Right ventricle myocardium superior (tissue), 1 donor: ENCODE results near the gene PRSS1. TPM values are rescaled to one million over a fixed set of nuclear protein-coding genes. Genes with fewer than 3 reads are reported as not detected.
"Not testable (repeated sequence)": the region's sequence is repeated elsewhere in the genome, so short reads cannot be mapped to it uniquely, and the experiment has no call there.

Experiments used
- ATAC-seq: fragments of 200-7000 bp; cut with Tn5 transposase; one replicate; pipeline ENCODE4 v1.9.1; 2020; ENCODE audit warnings: mild to moderate bottlenecking; ENCODE audit not compliant: poor library complexity
- DNase-seq: peaks from one replicate; pipeline ENCODE4 v3.0.0-alpha.2; 2020
- intact Hi-C: fragments of 100-400 bp; cut with DNase I; formaldehyde crosslinking; loops from one replicate; pipeline ENCODE4 v1.11.2; 2022
- total RNA-seq: library from RNA; stranded (reverse); fragmentation: NEBNext Ultra II Directional; extraction: Animal tissue kit (Norgen Biotek cat#: 25700); gene quantifications from one replicate; pipeline ENCODE4 v1.2.1, GENCODE V29; 2021
- donor health status: DM: no; HTN: yes; CAD: no; lungs with severe emphysema.

The PRSS1 gene
- total RNA-seq, 1 donor from 2014 or later, result not detected

DNA sequence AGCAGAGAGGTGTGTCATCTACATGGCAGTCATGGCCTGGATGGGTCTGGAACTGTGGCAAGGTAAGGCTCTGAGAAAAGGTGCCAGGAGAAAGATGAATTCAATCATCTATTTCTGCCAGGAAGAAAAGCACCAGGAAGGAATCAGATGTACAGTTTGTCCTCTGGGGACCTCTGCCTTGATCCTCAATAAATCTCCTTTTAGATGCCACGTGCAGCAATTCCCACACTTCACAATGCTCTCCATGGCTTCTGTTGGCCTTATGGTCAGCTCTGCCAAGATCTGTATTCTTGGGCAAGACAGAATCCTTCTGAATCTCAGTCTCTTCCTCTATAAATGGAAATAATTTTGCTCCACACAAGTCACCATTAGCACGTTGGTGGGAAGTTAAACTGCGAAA lies 19.6 kb downstream of the PRSS1 start:
- intact Hi-C loops, DNase-seq, ATAC-seq: not testable (repeated sequence)

DNA sequence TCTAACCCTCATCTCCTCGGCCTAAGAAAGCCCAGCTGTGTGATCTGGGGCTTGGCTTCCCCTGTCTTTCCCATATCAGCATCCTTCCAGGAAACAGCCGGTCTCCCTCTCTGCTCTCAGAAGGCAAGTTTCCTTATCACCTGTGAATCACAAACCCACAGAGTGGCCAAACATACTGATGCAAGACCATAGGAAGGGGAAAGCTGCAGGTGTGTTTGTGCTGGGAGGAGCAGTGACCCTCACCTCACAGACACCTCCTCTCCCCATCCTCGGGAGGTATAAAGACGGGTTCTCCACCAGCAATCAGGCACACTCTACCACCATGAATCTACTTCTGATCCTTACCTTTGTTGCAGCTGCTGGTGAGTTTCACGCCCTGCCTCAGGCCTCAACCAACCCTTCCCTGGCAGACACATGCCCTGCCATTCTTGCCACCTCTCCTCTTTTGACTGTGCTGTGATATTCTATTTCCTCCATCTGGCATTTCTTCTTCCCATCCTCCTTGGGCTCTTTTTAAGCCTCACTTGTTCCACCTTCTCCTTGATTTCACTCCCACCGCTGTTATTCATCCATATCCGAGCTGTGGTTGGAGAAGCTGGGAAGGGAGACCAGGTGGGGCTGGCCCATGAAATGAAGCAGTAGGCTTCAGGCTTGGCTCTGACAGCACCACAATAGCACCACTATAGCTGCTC lies 21.5 kb downstream of the PRSS1 start, which contains the start of gene PRSS2:
Gene PRSS2 (plus strand): TSS at position 310 of the 692 bp plus-strand sequence. CDS start 13 bp downstream, at position 323.
- ATAC-seq (no peak), DNase-seq (no peak)
- intact Hi-C loops, result no loop called here

DNA sequence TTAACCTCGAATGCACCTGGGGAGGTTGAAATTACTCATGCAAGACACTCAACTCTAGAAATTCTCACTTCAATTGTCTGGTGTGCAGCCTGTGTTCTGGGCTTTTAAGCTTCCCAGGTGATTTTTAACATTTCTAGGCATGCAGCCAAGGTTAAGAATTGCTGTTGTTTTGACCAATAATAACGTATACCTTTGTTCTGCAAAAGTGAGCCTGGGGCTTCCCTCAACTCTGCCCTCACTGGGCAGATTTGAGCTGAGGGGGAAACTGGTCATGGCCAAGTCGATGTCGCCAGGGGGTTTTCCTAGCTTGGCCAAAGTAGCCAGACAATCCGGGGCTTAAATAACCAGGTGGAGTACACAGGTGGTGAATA lies 22.1 kb downstream of the PRSS1 start:
- ATAC-seq (no peak), DNase-seq (no peak)
- intact Hi-C loops, result no loop called here

DNA sequence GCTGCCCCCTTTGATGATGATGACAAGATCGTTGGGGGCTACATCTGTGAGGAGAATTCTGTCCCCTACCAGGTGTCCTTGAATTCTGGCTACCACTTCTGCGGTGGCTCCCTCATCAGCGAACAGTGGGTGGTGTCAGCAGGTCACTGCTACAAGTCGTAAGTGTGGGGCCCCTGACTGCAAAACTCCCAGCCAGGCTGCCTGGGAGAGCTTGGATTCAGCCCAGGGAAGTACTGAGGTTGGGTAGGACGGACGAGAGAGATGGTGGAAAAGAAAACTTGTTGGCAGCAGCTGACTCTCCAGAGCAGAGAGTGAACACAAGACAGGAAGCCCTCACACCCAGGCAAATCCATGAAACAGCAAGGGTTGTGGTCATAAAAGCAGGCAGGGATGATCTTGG lies 22.8 kb downstream of the PRSS1 start:
- intact Hi-C loops, result no loop called here
- DNase-seq (no peak), ATAC-seq (no peak)

DNA sequence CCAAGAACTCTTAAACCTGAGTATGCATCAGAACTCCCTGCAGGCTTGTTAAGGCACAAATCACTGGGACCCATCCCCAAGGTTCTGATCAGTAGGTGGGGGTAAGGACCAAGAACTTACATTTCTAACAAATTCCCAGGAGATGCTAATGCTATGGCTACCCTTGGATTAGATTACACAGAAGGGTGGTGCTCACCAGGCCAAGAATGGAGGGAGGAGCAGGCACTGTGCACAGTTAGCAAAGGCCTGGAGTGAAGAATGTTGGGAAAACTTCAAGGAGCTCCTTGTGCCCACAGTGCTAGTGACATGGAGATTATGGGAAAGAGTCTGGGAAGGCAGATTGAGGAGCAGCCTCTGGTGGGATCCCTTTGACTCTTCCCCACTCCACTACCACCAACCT lies 23.4 kb downstream of the PRSS1 start:
- ATAC-seq, result no peak
- DNase-seq, result no peak
- intact Hi-C loops, result no loop called here

DNA sequence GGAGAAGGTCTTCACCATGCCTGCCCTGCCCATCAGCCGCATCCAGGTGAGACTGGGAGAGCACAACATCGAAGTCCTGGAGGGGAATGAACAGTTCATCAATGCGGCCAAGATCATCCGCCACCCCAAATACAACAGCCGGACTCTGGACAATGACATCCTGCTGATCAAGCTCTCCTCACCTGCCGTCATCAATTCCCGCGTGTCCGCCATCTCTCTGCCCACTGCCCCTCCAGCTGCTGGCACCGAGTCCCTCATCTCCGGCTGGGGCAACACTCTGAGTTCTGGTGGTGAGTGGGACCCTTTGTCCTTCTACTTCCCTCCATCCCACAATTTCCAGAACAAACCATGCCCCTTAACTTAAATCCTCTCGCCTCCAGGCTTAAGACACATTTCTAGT lies 24.0 kb downstream of the PRSS1 start:
- ATAC-seq, result no peak
- intact Hi-C loops, result no loop called here
- DNase-seq, result no peak

DNA sequence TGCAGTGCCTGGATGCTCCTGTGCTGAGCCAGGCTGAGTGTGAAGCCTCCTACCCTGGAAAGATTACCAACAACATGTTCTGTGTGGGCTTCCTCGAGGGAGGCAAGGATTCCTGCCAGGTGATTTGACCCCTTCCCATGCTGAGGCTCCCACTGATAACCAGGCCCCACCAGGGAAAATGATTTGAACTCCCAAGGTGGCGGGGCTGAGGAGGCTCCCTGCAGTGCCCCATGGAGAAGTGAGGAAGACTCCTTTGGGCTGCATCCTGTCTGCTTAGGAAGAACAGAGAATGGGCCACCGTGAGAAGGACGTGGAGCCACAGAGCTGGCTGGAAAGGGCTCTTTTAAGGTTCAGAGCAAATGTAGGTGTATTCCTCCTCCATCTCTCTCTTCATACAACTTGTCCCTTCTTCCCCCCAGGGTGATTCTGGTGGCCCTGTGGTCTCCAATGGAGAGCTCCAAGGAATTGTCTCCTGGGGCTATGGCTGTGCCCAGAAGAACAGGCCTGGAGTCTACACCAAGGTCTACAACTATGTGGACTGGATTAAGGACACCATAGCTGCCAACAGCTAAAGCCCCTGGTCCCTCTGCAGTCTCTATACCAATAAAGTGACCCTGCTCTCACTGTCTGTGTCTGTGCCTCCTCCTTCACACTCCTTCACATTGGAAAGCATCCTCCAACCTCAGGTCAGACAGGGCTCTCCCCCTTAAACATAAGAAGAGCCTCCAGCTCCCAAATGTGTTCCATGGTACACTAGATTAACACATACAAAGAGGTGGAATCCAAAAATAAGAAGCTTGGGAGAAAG lies 24.9 kb downstream of the PRSS1 start:
- DNase-seq (no peak), ATAC-seq (no peak)
- intact Hi-C loops, result no loop called here

DNA sequence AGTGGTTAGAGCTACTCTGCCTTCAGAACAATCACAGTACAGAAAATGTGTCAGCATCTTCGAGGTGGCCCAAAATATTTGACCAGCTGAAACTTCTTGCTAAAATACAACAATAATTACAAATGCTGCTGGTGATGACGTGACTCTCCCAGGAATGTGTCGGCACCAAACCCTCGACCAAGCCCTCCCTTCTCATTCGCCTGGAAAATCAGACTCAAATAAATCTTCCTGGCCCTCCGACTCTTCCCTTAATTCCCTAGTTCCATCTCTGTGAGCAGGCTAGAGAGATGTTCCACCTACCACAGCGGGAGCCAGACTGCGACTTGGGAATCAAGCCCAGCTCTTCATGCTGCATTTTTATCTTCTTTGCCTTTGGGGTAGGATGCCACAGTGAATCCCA lies 25.6 kb downstream of the PRSS1 start:
- intact Hi-C loops, result no loop called here
- no peak for ATAC-seq
- DNase-seq, result no peak

DNA sequence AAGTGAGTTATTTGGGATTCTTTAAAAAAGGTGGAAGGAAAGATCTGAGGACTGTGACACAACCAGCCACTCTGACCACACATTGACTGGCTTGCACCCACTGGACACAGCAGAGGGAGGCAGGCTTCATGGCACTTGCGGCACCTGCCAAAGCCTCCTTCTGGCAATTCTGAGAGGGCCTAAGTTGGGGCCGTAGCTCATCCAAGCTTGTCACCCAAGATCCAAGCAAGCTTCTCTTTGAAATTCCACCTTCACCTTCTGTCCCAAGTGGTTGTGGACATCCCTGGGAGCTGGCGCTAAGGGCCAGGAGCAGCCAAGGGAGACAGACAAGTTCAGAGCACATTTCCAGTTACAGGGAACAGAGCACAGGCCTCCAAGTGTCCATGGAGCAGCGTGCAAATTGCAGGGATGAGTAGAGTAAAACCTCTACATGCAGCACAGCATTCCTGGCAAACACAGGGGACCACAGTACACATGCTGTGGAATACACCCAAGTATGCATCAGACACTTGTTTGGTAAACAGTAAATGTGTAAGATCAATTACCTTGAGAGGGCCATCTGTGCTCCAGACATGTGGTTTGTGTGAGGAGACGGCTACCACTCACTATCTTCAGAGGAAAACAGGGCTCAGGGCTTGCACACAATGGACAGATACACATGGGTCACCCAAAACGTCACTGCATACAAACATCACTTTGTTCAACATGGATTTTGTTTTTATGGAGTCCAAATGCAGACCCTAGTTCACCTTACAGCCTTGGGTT lies 26.3 kb downstream of the PRSS1 start:
- ATAC-seq, DNase-seq, intact Hi-C loops: not testable (repeated sequence)

DNA sequence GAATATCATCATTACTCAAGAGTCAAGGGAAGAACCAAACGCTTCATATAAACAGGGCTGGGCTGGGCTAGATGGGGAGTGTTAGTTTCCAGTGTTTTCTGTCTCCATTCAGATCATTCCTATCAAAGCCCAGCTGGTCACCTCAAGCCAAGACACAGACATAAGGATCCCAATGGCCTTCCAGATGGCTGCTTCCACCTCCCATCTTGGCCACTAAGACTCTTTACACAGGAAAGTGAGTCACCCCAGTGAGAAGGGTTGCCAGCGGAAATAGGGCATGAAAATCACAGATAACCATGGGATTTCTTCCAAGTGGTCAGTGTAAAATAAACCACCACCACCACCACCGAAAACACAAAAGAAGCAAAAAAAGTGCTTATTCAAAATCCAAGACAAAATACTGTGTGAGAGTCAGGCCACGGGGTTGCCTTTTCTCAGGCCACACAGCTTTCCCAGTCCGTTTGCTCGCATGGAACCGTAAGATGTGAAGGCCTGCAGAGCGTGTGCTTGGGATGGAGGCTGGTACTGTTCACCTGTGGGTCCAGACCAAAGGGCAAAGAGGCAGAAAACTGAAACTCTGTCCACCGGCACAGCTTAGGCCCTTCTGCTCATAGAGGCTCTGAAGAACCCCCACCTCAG lies 27.1 kb downstream of the PRSS1 start:
- ATAC-seq (no peak), DNase-seq (no peak)
- intact Hi-C loops, result no loop called here

DNA sequence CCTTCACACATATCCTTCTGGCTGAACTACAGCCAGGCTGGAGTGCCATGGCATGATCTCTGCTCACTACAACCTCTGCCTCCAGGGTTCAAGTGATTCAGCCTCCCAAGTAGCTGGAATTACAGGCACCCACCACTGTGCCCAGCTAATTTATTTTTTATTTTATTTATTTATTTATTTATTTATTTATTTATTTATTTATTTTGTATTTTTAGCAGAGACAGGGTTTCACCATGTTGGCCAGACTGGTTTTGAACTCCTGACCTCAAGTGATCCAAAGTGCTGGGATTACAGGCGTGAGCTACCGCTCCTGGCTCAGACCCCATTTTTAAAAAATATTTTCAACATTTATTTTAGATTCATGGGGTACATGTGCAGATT lies 27.6 kb downstream of the PRSS1 start:
- ATAC-seq, intact Hi-C loops, DNase-seq: not testable (repeated sequence)

DNA sequence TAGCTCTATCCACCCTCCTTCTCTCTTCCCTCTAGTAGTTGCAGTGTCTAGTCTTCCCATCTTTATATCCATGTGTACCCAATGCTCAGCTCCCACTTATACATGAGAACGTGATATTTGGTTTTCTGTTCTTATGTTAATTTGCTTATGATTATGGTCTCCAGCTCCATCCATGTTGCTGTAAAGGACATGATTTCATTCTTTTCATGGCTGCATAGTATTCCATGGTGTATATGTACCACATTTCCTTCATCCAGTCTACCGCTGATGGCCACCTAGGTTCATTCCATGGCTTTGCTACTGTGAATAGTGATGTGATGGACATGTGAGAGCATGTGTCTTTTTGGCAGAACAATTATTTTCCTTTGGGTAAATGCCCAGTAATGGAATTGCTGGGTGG lies 28.0 kb downstream of the PRSS1 start:
- ATAC-seq (no peak), DNase-seq (no peak)
- intact Hi-C loops, result no loop called here

DNA sequence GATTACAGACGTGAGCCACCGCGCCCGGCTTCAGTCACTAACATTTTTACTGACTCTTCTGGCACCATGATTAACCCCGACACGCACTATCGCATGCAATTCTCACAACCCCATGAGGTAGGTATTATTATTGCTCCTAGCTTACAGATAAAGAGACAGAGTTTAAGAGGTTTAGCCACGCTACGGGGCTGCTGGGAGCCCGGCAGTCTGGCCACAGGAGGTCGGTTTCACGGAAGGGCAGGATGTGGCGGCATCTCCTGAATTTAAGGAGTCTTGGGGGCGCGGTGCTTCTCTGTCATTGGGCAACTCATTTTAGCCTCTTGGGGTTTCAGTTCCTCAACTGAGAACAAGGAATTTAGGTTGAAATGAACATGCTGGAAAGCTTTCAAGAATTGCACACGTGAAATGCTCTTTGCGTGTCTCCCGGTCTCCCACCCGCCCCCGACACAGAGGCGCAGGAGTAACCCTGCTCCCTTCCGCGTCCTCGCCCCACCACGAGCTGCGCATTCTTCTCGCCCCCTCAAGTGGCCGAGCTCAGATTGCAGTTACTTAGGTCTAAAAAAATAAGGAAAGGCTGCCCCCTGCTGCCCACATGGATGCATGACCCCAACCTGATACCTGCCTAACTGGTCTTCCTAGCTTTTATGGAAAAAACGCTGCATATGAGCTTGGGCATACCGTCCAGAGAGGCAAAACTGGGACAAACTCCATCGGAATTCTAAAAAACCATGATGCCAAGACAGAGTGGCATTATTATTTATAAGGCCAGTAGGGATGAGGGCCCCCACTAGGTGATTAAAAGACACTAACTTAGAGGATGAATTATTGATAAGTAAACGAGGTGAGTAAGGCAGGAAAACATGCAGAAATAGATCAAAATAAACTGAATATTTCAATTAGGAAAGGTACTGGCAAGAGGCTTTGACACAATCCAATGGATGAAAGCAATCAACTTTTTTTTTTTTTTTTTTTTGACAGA lies 33.9 kb downstream of the PRSS1 start:
- DNase-seq (peak; percentile 90), ATAC-seq (peak; percentile 94)
- intact Hi-C loops, result loop anchor here (1.0 kb wide), 1 partner anchor 71 kb away; no protein-coding TSS in a partner anchor

DNA sequence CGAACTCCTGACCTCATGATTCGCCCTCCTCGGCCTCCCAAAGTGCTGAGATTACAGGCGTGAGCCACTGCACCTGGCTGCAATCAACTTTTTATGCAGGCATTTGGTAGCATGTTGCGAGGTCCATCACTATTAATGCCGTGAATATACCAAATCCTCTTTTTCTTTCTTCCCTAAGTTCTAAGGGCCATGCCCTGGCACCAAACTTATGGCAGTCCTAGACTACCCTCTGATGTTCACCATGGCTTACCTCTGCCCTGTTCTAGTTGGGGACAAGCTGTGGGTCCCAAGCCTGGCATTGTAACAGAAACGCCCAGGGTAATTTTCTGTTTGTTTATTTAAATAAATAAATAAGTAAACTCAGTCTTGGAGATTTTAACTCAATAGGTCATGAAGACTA lies 34.8 kb downstream of the PRSS1 start:
- ATAC-seq (no peak), DNase-seq (no peak)
- intact Hi-C loops, result no loop called here

DNA sequence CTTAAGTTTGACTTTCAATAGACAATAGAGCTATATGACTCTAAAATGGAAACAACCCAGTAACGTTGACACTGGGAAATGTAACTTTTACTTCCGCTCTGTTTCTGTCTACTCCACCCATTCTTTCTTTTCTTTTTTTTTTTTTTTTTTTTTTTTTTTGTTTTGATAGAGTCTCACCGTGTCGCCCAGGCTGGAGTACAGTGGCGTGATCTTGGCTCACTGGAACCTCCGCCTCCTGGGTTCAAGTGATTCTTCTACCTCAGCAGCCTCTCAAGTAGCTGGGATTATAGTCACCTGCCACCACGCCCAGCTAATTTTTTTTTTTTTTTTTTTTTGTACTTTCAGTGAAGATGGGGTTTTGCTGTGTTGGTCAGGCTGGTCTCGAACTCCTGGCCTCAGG lies 35.4 kb downstream of the PRSS1 start:
- no peak for ATAC-seq
- intact Hi-C loops, result loop anchor here (5.0 kb wide), 1 partner anchor 152 kb away; no protein-coding TSS in a partner anchor
- DNase-seq, result no peak

DNA sequence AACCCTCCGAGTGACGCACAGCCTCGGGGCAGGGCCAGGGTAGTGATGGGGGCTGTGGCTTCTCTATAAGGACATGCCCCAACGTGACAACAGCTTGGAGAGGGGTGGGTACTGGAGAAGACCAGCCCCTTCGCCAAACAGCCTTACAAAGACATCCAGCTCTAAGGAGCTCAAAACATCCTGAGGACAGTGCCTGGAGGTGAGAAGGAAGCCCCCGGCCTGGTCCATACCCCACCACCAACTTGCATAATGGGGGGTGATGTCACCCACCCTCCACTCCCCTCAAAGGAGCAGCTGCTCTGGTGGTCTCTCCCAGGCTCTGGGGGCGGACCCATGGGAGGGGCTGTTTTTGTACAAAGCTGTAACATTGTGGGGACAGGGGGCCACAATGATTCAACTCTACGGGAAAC lies 36.6 kb downstream of the PRSS1 start:
- intact Hi-C loops, result loop anchor here (5.0 kb wide), 1 partner anchor 154 kb away; no protein-coding TSS in a partner anchor
- ATAC-seq, result no peak
- no peak for DNase-seq

DNA sequence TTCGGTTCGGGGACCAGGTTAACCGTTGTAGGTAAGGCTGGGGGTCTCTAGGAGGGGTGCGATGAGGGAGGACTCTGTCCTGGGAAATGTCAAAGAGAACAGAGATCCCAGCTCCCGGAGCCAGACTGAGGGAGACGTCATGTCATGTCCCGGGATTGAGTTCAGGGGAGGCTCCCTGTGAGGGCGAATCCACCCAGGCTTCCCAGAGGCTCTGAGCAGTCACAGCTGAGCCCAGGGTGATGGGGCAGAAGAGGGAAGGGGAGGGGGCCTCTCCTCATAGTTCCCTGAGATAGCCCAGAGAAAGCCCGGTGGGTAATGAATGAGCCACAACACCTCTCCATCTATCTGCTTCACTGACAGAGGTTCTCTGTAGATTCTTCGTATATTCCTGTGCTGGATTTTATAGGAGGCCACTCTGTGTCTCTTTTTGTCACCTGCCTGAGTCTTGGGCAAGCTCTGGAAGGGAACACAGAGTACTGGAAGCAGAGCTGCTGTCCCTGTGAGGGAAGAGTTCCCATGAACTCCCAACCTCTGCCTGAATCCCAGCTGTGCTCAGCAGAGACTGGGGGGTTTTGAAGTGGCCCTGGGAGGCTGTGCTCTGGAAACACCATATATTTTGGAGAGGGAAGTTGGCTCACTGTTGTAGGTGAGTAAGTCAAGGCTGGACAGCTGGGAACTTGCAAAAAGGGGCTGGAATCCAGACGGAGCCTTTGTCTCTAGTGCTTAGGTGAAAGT lies 37.9 kb downstream of the PRSS1 start:
- intact Hi-C loops, result loop anchor here (5.0 kb wide), 1 partner anchor 155 kb away; no protein-coding TSS in a partner anchor
- no peak for ATAC-seq
- no peak for DNase-seq
